ENCODE measurements around the gene SNAP25.

SNAP25 gene

DNA sequence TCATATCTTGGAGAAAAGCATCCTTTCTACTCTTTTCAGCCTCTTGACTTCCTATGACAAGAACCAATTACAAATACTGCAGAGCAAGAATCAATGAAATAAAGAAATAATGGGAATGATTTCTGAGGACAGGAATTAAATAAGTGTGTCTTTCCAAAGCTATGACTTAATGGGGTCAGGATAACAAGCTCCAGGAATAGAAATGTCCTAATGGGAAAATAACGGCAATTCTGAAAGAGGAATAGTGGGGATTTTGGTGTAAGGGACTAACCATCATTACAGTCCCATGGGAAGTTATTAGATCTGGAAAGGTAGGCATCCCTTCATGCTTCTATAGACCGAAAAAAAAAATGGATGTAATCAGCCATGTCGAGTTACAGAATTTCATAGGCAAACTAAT lies 28.2 kb upstream of the SNAP25 start:
- Histone ChIP-seq H3K9me2 (replicated peaks; ENCODE audit: control insufficient read depth, low read length) (no peaks in the 10 kb centered on the region), H3K4me2 (ENCODE audit: low read length) (no peak overlapping the region), H3K27ac (ENCODE audit: low read depth, low read length) (no peak overlapping the region), H3K4me3 (ENCODE audit: low read length) (no peak overlapping the region), H3K36me3 (ENCODE audit: control insufficient read depth, low read length) (no peaks in the 10 kb centered on the region), H3K79me2 (ENCODE audit: control insufficient read depth, low read length) (no peaks in the 10 kb centered on the region), H3K27me3 (ENCODE audit: control insufficient read depth, low read length) (no peaks in the 10 kb centered on the region), H3K9me3 (ENCODE audit: control insufficient read depth, insufficient read depth, low read length) (no peaks in the 10 kb centered on the region), H4K20me1 (ENCODE audit: control insufficient read depth, insufficient read depth, low read depth, low read length) (no peaks in the 10 kb centered on the region), H3K4me1 (ENCODE audit: control insufficient read depth, low read length) (no peaks in the 10 kb centered on the region), H3F3A (ENCODE audit: control insufficient read depth, insufficient read depth) (no peaks in the 10 kb centered on the region)
- TF ChIP-seq, protein P1, sequence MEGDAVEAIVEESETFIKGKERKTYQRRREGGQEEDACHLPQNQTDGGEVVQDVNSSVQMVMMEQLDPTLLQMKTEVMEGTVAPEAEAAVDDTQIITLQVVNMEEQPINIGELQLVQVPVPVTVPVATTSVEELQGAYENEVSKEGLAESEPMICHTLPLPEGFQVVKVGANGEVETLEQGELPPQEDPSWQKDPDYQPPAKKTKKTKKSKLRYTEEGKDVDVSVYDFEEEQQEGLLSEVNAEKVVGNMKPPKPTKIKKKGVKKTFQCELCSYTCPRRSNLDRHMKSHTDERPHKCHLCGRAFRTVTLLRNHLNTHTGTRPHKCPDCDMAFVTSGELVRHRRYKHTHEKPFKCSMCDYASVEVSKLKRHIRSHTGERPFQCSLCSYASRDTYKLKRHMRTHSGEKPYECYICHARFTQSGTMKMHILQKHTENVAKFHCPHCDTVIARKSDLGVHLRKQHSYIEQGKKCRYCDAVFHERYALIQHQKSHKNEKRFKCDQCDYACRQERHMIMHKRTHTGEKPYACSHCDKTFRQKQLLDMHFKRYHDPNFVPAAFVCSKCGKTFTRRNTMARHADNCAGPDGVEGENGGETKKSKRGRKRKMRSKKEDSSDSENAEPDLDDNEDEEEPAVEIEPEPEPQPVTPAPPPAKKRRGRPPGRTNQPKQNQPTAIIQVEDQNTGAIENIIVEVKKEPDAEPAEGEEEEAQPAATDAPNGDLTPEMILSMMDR (IDR thresholded peaks at IDR 0.05; ENCODE audit: low read depth, low read length, poor library complexity, severe bottlenecking) = no peak
- no peak for TF ChIP-seq EZH2phosphoT487 (IDR thresholded peaks at IDR 0.05; ENCODE audit: borderline replicate concordance, low read length)

DNA sequence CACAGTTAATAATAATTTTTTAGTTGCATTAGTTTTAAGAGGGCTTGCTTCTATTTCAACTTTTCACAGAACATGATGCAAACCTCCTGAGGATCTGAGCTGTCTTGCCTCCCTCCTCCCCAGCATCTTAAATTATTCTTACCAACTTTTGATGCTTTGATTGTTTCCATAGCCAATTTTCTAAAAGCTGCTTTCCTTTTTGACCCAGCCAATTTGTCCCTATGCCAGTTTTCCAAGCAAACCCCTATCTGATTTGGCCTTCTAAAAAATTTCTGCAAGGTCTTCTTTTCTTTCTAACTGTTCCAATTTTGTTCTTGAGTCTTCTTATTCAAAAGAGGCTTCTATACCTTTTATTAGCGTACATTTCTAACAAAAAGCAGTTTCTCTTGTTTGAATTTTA lies 26.5 kb upstream of the SNAP25 start:
- no peaks in the 10 kb centered on the region for H3K27me3 ChIP-seq (ENCODE audit: control insufficient read depth, low read length)
- H3K79me2 ChIP-seq (ENCODE audit: control insufficient read depth, low read length) = no peaks in the 10 kb centered on the region
- TF ChIP-seq, protein P1 (IDR thresholded peaks at IDR 0.05; ENCODE audit: low read depth, low read length, poor library complexity, severe bottlenecking) = no peak
- TF ChIP-seq EZH2phosphoT487 (IDR thresholded peaks at IDR 0.05; ENCODE audit: borderline replicate concordance, low read length) = no peak
- no peaks in the 10 kb centered on the region for H3K4me1 ChIP-seq (ENCODE audit: control insufficient read depth, low read length)
- no peaks in the 10 kb centered on the region for H3F3A ChIP-seq (ENCODE audit: control insufficient read depth, insufficient read depth)
- H3K27ac ChIP-seq (ENCODE audit: low read depth, low read length) = no peak overlapping the region
- no peaks in the 10 kb centered on the region for H3K9me2 ChIP-seq (replicated peaks; ENCODE audit: control insufficient read depth, low read length)
- no peaks in the 10 kb centered on the region for H4K20me1 ChIP-seq (ENCODE audit: control insufficient read depth, insufficient read depth, low read depth, low read length)
- H3K4me2 ChIP-seq (ENCODE audit: low read length) = no peak overlapping the region
- H3K9me3 ChIP-seq (ENCODE audit: control insufficient read depth, insufficient read depth, low read length) = no peaks in the 10 kb centered on the region
- no peak overlapping the region for H3K4me3 ChIP-seq (ENCODE audit: low read length)
- no peaks in the 10 kb centered on the region for H3K36me3 ChIP-seq (ENCODE audit: control insufficient read depth, low read length)

DNA sequence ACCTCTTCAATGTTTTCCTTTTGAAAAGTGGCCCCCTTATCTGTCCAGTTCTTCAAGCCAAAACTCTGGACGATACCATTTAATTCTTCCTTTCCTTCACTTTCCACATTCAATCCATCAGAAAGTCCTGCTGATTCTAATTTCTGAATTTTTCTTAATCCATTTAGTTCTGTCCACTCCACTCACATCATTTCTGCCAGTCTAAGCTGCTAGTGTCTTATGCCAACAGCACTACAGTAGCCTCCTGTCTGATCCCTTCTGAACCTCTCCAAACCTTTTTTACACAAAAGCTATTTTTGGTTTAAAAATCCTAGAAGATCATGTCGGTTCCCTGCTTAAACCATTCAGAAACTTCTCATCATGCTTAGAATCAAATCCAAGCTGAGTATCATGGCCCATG lies 24.5 kb upstream of the SNAP25 start:
- no peaks in the 10 kb centered on the region for H3K4me1 ChIP-seq (ENCODE audit: control insufficient read depth, low read length)
- H3K9me2 ChIP-seq (replicated peaks; ENCODE audit: control insufficient read depth, low read length) = no peaks in the 10 kb centered on the region
- no peaks in the 10 kb centered on the region for H4K20me1 ChIP-seq (ENCODE audit: control insufficient read depth, insufficient read depth, low read depth, low read length)
- no peaks in the 10 kb centered on the region for H3K36me3 ChIP-seq (ENCODE audit: control insufficient read depth, low read length)
- H3F3A ChIP-seq (ENCODE audit: control insufficient read depth, insufficient read depth) = no peaks in the 10 kb centered on the region
- TF ChIP-seq, protein P1 (IDR thresholded peaks at IDR 0.05; ENCODE audit: low read depth, low read length, poor library complexity, severe bottlenecking) = no peak
- TF ChIP-seq EZH2phosphoT487 (IDR thresholded peaks at IDR 0.05; ENCODE audit: borderline replicate concordance, low read length) = no peak
- no peaks in the 10 kb centered on the region for H3K79me2 ChIP-seq (ENCODE audit: control insufficient read depth, low read length)
- H3K4me2 ChIP-seq (ENCODE audit: low read length) = no peak overlapping the region
- H3K27ac ChIP-seq (ENCODE audit: low read depth, low read length) = no peak overlapping the region
- no peak overlapping the region for H3K4me3 ChIP-seq (ENCODE audit: low read length)
- no peaks in the 10 kb centered on the region for H3K27me3 ChIP-seq (ENCODE audit: control insufficient read depth, low read length)
- no peaks in the 10 kb centered on the region for H3K9me3 ChIP-seq (ENCODE audit: control insufficient read depth, insufficient read depth, low read length)

DNA sequence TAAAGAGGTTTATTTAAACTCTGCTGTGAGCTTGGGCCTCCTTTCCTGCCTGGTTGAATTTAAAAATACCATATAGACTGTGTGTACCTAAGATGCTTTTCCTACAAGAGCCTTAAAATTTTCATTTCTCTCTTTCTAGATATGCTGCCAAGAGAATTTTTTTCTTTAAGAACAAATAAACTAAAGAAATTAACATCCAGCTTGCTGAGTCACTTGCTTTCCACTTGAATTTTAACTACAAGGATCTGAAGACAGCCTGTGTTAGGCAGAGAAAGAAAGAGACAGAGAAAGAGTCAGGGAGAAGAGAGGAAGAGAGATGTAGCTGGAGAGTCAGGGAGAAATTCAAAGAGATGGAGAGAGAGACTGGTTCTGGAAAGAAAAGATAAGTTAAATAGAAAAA lies 18.3 kb upstream of the SNAP25 start:
- TF ChIP-seq, protein P1 (IDR thresholded peaks at IDR 0.05; ENCODE audit: low read depth, low read length, poor library complexity, severe bottlenecking) = no peak
- no peak for TF ChIP-seq EZH2phosphoT487 (IDR thresholded peaks at IDR 0.05; ENCODE audit: borderline replicate concordance, low read length)
- H3F3A ChIP-seq (ENCODE audit: control insufficient read depth, insufficient read depth) = no peaks in the 10 kb centered on the region
- H3K27me3 ChIP-seq (ENCODE audit: control insufficient read depth, low read length) = no peaks in the 10 kb centered on the region
- no peaks in the 10 kb centered on the region for H3K9me3 ChIP-seq (ENCODE audit: control insufficient read depth, insufficient read depth, low read length)
- H4K20me1 ChIP-seq (ENCODE audit: control insufficient read depth, insufficient read depth, low read depth, low read length) = no peaks in the 10 kb centered on the region
- no peaks in the 10 kb centered on the region for H3K4me1 ChIP-seq (ENCODE audit: control insufficient read depth, low read length)
- no peaks in the 10 kb centered on the region for H3K36me3 ChIP-seq (ENCODE audit: control insufficient read depth, low read length)
- H3K27ac ChIP-seq (ENCODE audit: low read depth, low read length) = no peak overlapping the region
- H3K9me2 ChIP-seq (replicated peaks; ENCODE audit: control insufficient read depth, low read length) = no peaks in the 10 kb centered on the region
- no peaks in the 10 kb centered on the region for H3K79me2 ChIP-seq (ENCODE audit: control insufficient read depth, low read length)
- no peak overlapping the region for H3K4me3 ChIP-seq (ENCODE audit: low read length)
- H3K4me2 ChIP-seq (ENCODE audit: low read length) = no peak overlapping the region
